BJ (cell line): ENCODE measurements around the gene PITPNM3. TPM values are rescaled to one million over a fixed set of nuclear protein-coding genes. Genes with fewer than 3 reads are reported as not detected.
"Not testable (repeated sequence)": the region's sequence is repeated elsewhere in the genome, so short reads cannot be mapped to it uniquely, and the experiment has no call there.

Source experiments
- CTCF ChIA-PET: fragments of 350-600 bp; formaldehyde crosslinking; extraction: SDS; loops from one replicate; lab custom pipeline; 2021; ENCODE audit warnings: antibody characterized with exemption, inconsistent platforms; lab: Yijun Ruan, JAX
- POLR2A ChIA-PET: fragments of 300-600 bp; sonication (Branson Sonifier 250); formaldehyde crosslinking; extraction: SDS; loops from one replicate; lab custom pipeline; 2021; ENCODE audit warnings: antibody characterized with exemption; lab: Charles Lee
- DNase-seq: peaks from one replicate; pipeline ENCODE4 v3.0.0-alpha.2; 2011; ENCODE audit warnings: low read depth
- H3K27me3 ChIP-seq: 2 replicates; pipeline ENCODE4 v1.6.0; 2011; ENCODE audit warnings: low read length; ENCODE audit not compliant: control insufficient read depth, insufficient read depth
- H3K36me3 ChIP-seq: 2 replicates; pipeline ENCODE4 v1.5.1; 2011; ENCODE audit warnings: low read length; ENCODE audit not compliant: control insufficient read depth, insufficient read depth
- H3K4me3 ChIP-seq: 2 replicates; pipeline ENCODE4 v1.5.1; 2011; ENCODE audit warnings: low read depth, mild to moderate bottlenecking, control low read depth, low read length
- polyA plus RNA-seq: library from polyadenylated mRNA; depleted of rRNA; stranded (reverse); fragments of >200 nt; gene quantifications from 2 replicates; pipeline ENCODE4 v1.2.3, GENCODE V29; 2011
- TF ChIP-seq, protein P1 (sequence below): IDR thresholded peaks from 2 replicates; pipeline ENCODE4 v1.5.1; 2011; ENCODE audit warnings: low read depth, mild to moderate bottlenecking, control low read depth, inconsistent platforms, low read length, moderate library complexity; ENCODE audit not compliant: insufficient read depth

The PITPNM3 gene
- polyA plus RNA-seq, 1 experiment, result 0.64 TPM

DNA sequence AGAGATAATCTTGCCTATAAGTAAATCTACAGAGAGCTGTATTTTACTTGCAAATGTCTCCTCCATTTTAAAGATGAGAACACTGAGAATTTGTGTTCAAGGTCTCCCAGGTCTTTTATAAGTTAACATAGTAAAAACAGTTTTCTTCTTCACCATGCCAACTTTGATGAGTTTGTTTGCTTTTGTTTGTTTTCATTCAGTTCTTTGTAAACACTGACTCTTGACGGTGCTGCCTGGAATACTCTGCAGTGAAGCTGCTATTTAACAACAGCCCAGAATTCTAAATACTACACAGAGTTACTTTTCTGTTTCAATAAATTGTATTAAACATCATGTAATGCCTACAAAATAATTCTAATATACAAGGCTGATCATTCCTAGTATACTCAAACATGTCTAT is 41.4 kb upstream of the PITPNM3 start:
- ChIA-PET CTCF (interaction anchor here (1.4 kb wide), 1 partner anchor 126 kb away, joined by 8 read pairs; no protein-coding TSS in a partner anchor), POLR2A (no interaction called here)
- DNase-seq, result no peak
- no peaks in the 10 kb centered on the region for H3K27me3 ChIP-seq
- TF ChIP-seq, protein P1, sequence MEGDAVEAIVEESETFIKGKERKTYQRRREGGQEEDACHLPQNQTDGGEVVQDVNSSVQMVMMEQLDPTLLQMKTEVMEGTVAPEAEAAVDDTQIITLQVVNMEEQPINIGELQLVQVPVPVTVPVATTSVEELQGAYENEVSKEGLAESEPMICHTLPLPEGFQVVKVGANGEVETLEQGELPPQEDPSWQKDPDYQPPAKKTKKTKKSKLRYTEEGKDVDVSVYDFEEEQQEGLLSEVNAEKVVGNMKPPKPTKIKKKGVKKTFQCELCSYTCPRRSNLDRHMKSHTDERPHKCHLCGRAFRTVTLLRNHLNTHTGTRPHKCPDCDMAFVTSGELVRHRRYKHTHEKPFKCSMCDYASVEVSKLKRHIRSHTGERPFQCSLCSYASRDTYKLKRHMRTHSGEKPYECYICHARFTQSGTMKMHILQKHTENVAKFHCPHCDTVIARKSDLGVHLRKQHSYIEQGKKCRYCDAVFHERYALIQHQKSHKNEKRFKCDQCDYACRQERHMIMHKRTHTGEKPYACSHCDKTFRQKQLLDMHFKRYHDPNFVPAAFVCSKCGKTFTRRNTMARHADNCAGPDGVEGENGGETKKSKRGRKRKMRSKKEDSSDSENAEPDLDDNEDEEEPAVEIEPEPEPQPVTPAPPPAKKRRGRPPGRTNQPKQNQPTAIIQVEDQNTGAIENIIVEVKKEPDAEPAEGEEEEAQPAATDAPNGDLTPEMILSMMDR, result no peak
- peaks cover 6% of the 10 kb centered on the region for H3K36me3 ChIP-seq
- H3K4me3 ChIP-seq, result no peak overlapping the region

DNA sequence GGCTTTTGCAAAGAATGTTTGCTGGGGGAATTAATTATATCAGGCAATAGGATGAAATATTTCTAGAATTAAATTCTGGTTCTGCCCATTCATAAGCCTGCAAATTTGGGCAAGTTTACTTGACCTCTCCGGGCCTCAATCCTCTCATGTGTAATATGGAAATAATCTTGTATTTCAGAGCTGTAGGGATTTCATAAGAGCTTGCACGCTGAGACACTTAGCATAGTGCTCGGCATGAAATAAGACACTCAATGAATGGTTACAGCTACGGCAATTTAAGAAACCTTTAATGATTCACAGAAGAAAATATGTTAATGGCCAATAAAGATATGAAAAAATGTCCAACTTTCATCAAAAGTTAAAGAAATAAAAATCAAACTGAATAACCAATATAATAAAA is 40.6 kb upstream of the PITPNM3 start:
- Histone ChIP-seq H3K4me3 (no peak overlapping the region), H3K36me3 (peaks cover 6% of the 10 kb centered on the region), H3K27me3 (no peaks in the 10 kb centered on the region)
- no peak for DNase-seq
- CTCF ChIA-PET, result interaction anchor here (1.0 to 1.8 kb wide), 3 partner anchors 11 to 125 kb away, joined by 3 to 8 read pairs (median 4); no protein-coding TSS in a partner anchor
- POLR2A ChIA-PET, result interaction anchor here (0.5 kb wide), 1 partner anchor 8 kb away, joined by 11 read pairs; no protein-coding TSS in a partner anchor
- TF ChIP-seq, protein P1, result no peak

DNA sequence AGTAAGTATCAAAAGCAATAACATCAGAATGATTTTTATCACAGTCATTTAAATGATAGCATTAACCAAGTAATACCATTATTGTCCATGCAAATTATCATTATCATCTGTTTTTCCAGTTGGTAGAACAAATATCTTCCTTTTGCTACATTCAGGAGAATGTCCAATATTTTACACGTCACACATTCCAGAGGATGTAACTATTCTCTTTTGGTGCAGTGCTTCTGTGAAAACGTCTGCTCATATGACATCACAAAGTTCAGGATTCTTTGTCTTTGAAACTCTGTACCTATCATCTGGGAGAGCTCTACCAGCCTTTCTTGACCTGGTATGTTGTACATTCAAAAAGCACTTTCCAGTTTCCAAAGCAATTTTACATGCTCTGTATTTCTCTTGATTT is 40.2 kb upstream of the PITPNM3 start:
- TF ChIP-seq, protein P1, result no peak
- no peaks in the 10 kb centered on the region for H3K27me3 ChIP-seq
- peaks cover 6% of the 10 kb centered on the region for H3K36me3 ChIP-seq
- ChIA-PET CTCF (interaction anchor here (1.0 to 1.8 kb wide), 2 partner anchors 12 to 123 kb away, joined by 3 to 4 read pairs; no protein-coding TSS in a partner anchor), POLR2A (no interaction called here)
- H3K4me3 ChIP-seq, result no peak overlapping the region
- no peak for DNase-seq

DNA sequence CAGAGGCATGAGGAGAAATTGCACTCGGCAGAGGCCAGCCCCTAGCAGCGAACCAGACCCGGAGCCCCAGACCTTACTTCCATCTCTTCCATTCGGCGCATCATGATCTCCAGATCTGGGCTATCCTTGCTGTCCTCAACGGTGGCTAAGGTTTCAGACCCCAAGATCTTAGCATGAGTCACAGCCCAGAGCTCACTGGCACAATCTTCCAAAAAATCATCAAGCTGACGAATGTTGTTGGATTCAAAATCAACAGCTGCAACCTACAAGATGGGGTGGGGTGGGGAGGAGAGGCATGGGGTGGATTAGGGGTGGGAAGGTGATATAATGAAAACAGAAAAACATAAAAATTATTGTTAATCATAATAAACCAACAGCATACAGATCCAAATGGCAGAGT is 39.7 kb upstream of the PITPNM3 start:
- DNase-seq, result no peak
- H3K36me3 ChIP-seq, result peaks cover 5% of the 10 kb centered on the region
- ChIA-PET CTCF (interaction anchor here (1.8 kb wide), 1 partner anchor 122 kb away, joined by 4 read pairs; no protein-coding TSS in a partner anchor), POLR2A (no interaction called here)
- H3K27me3 ChIP-seq, result no peaks in the 10 kb centered on the region
- no peak overlapping the region for H3K4me3 ChIP-seq
- TF ChIP-seq, protein P1, result no peak

DNA sequence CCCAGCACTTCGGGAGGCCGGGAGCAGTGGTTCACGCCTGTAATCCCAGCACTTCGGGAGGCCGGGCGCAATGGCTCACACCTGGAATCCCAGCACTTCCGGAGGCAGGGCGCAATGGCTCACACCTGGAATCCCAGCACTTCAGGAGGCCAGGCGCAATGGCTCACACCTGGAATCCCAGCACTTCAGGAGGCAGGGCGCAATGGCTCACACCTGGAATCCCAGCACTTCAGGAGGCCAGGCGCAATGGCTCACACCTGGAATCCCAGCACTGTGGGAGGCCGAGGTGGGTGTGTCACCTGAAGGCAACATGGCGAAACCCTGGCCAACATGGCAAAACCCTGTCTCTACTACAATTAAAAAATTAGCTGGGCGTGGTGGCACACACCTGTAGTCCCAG is 37.0 kb upstream of the PITPNM3 start:
- CTCF ChIA-PET, result interaction anchor here (0.9 kb wide), 1 partner anchor 120 kb away, joined by 3 read pairs; no protein-coding TSS in a partner anchor
- H3K4me3 ChIP-seq, H3K36me3 ChIP-seq, H3K27me3 ChIP-seq, DNase-seq, POLR2A ChIA-PET: not testable (repeated sequence)

DNA sequence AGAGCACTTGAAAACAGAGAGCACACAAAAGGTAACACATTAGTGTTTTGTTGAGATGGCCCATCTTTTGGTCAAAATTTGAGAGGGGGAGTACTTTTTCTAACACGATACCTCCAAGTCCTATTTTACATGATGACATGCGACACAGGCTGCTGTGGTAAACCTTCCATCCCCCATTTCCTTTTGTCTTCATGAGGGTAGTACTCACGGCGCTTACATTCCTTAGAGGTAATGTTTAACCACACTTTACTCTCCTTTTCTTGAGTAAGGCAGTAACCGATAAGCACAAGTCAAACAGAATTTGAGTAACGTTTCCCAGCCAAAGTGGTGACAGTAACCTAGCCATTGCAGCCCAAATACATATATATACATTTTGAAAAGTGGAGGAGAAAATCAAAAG is 35.8 kb upstream of the PITPNM3 start:
- Histone ChIP-seq H3K4me3 (no peak overlapping the region), H3K27me3 (no peaks in the 10 kb centered on the region), H3K36me3 (peaks cover 4% of the 10 kb centered on the region)
- TF ChIP-seq, protein P1, result no peak
- CTCF ChIA-PET, result interaction anchor here (1.5 kb wide), 1 partner anchor 119 kb away, joined by 3 read pairs; no protein-coding TSS in a partner anchor
- POLR2A ChIA-PET, result no interaction called here
- no peak for DNase-seq
